Heart right ventricle (tissue), 16 donors: Measurements from ENCODE around the gene SEMA3E. TPM values are rescaled to one million over a fixed set of nuclear protein-coding genes. Genes with fewer than 3 reads are reported as not detected.

Source experiments
- ATAC-seq, 8 donors: fragments of 200-7000 bp; cut with Tn5 transposase; one replicate each; pipeline ENCODE4 v1.9.1; 2020; ENCODE audit warnings: mild to moderate bottlenecking in 8 of 8, moderate library complexity in 8 of 8, moderate number of reproducible peaks in 1 of 8
- DNase-seq, 2 donors: peaks; one replicate each; pipeline ENCODE4 v3.0.0-alpha.2; 2020
- H3K27ac ChIP-seq, 10 donors: fragments of 200-600 bp; sonication (generic) in 2 of 10; one replicate each; pipeline versions ENCODE4 v1.5.0 to v1.8.0; 2020 to 2022; ENCODE audit warnings: mild to moderate bottlenecking in 3 of 10
- H3K27me3 ChIP-seq, 7 donors: fragments of 200-600 bp; one replicate each; pipeline ENCODE4 v1.8.0; 2021 to 2022; ENCODE audit warnings: mild to moderate bottlenecking in 2 of 7
- H3K36me3 ChIP-seq, 9 donors: fragments of 200-600 bp; sonication (generic) in 1 of 9; one replicate each; pipeline versions ENCODE4 v1.5.0 to v1.8.0; 2020 to 2022; ENCODE audit warnings: mild to moderate bottlenecking in 2 of 9
- H3K4me1 ChIP-seq, 9 donors: fragments of 200-600 bp; sonication (generic) in 1 of 9; one replicate each; pipeline versions ENCODE4 v1.5.0 to v1.8.0; 2020 to 2022; ENCODE audit warnings: mild to moderate bottlenecking in 4 of 9
- H3K4me3 ChIP-seq, 10 donors: fragments of 200-600 bp; sonication (generic) in 2 of 10; one replicate each; pipeline versions ENCODE4 v1.5.0 to v1.8.0; 2020 to 2022; ENCODE audit warnings: mild to moderate bottlenecking in 7 of 10, moderate library complexity in 2 of 10
- H3K9me3 ChIP-seq, 11 donors: fragments of 200-600 bp in 10 of 11; sonication (generic) in 2 of 11; one replicate each; pipeline versions ENCODE4 v1.5.0 to v1.8.0; 2013 to 2022; ENCODE audit warnings: mild to moderate bottlenecking in 2 of 11, control low read depth in 1 of 11, moderate library complexity in 1 of 11
- CTCF ChIP-seq, 9 donors: fragments of 200-600 bp; sonication (generic) in 2 of 9; IDR thresholded peaks; one replicate each; pipeline versions ENCODE4 v1.5.0 to v1.8.0; 2021 to 2022; ENCODE audit warnings: antibody characterized with exemption in 9 of 9, mild to moderate bottlenecking in 5 of 9, moderate library complexity in 1 of 9
- WGBS, 2 donors: extraction: QIAGEN DNeasy Blood & Tissue Kit; methylation state at CpG; one replicate each; pipeline ENCODE4 v1.1.7; 2013; ENCODE audit warnings: inconsistent platforms in 1 of 2; 5-methylcytosine and 5-hydroxymethylcytosine counted together
- intact Hi-C, 10 donors: fragments of 100-400 bp; cut with DNase I; formaldehyde crosslinking; loops; one replicate each; pipeline versions ENCODE4 v1.11.1 to v1.14.2; 2022
- polyA plus RNA-seq, 2 donors: library from polyadenylated mRNA; stranded (reverse); fragments of 200-250 nt; gene quantifications; one replicate each; pipeline ENCODE4 v1.2.3, GENCODE V29; 2013
- total RNA-seq, 10 donors: library from RNA; stranded (reverse); fragmentation: NEBNext Ultra II Directional in 3 of 10; extraction: Animal tissue kit (Norgen Biotek cat#: 25700) in 3 of 10; gene quantifications; one replicate each; pipeline versions ENCODE4 v1.2.1 to v1.2.4, GENCODE V29; 2021 to 2023
- donor health status: Arrhythmogenic right ventricular cardiomyopathy.
- donor health status: ischemic (EF 13 %, LVEDD 7.1; RV severe dilation, severe dysfunction).
- donor health status: healthy with polysubstance abuse.
- donor health status: DM: no; HTN: yes; CAD: no.
- donor health status: DM: no; HTN: no; CAD: no.
- donor health status: ischemic (EF 25% LVEDD 6.9; RV normal size, moderate dysfunction).
- donor health status: ischemic (EF 25% LVEDD 5.7; RV mildly dilated, moderate dysfunction).
- donor health status: healthy.
- donor health status: DM: yes; HTN: yes; CAD: no.
- donor health status: Ischemic cardiomyopathy.
- donor health status: ischemic (EF 35%, LVEDD 5.7; RV mildly dilated, moderate dysfunction).
- donor health status: nonischemic (EF 11% LVEDD 7.7; RV severe dilation, severe dysfunction).
- donor health status: DM: yes; HTN: yes; CAD: no.
- donor health status: PGD.
- donor health status: ischemic (EF 29% LVEDD 5.4; RV normal size, mild dysfunction).
- donor health status: nonischemic (EF 23%, LVEDD 6.1; RV moderate dilation, normal function).

SEMA3E gene
- total and polyA plus RNA-seq, 12 donors = under 0.01 to 0.53 (median 0.30) TPM; not detected in 4

- Histone ChIP-seq H3K4me1 (no peaks in the 10 kb centered on the region), H3K9me3 (no peaks in the 10 kb centered on the region), H3K27ac (no peak overlapping the region), H3K4me3 (no peak overlapping the region), H3K27me3 (no peaks in the 10 kb centered on the region), H3K36me3 (no peaks in the 10 kb centered on the region)
- no peak for TF ChIP-seq CTCF (IDR thresholded peaks at IDR 0.05)
- intact Hi-C loops = no loop called here
- 54 to 63% methylated on average over 3 of the region's 3 CpGs for WGBS, 2 donors
- DNase-seq (no peak), ATAC-seq (no peak)
These were observed 46.4 kb upstream of the SEMA3E start for GRCh38 chr7:83695128-83695960.

GRCh38 chr7:83693256-83693655 lies 44.3 kb upstream of the SEMA3E start:
- DNase-seq (no peak), ATAC-seq (no peak)
- intact Hi-C loops = no loop called here
- Histone ChIP-seq H3K27ac (no peak overlapping the region), H3K4me1 (no peaks in the 10 kb centered on the region), H3K4me3 (no peak overlapping the region), H3K9me3 (no peaks in the 10 kb centered on the region), H3K27me3 (no peaks in the 10 kb centered on the region), H3K36me3 (no peaks in the 10 kb centered on the region)
- TF ChIP-seq CTCF (IDR thresholded peaks at IDR 0.05) = no peak
- 74 to 78% methylated on average over 1 of the region's 1 CpG for WGBS, 2 donors

GRCh38 chr7:83691095-83691494 lies 42.2 kb upstream of the SEMA3E start:
- WGBS, 2 donors = 43 to 44% methylated on average over 4 of the region's 4 CpGs
- no peaks in the 10 kb centered on the region for H3K27me3 ChIP-seq
- H3K4me1 ChIP-seq = no peaks in the 10 kb centered on the region
- no peak for ATAC-seq
- H3K4me3 ChIP-seq = no peak overlapping the region
- no peak for TF ChIP-seq CTCF (IDR thresholded peaks at IDR 0.05)
- no peak overlapping the region for H3K27ac ChIP-seq
- H3K36me3 ChIP-seq = no peaks in the 10 kb centered on the region
- intact Hi-C loops = no loop called here
- no peaks in the 10 kb centered on the region for H3K9me3 ChIP-seq
- DNase-seq = no peak

GRCh38 chr7:83689855-83690254 lies 40.9 kb upstream of the SEMA3E start:
- no peaks in the 10 kb centered on the region for H3K9me3 ChIP-seq
- intact Hi-C loops = no loop called here
- TF ChIP-seq CTCF (IDR thresholded peaks at IDR 0.05) = no peak
- ATAC-seq (no peak), DNase-seq (no peak)
- H3K36me3 ChIP-seq = no peaks in the 10 kb centered on the region
- no peak overlapping the region for H3K27ac ChIP-seq
- WGBS, 2 donors = 42 to 51% methylated on average over 1 of the region's 1 CpG
- no peaks in the 10 kb centered on the region for H3K4me1 ChIP-seq
- H3K27me3 ChIP-seq = no peaks in the 10 kb centered on the region
- no peak overlapping the region for H3K4me3 ChIP-seq
